ENCODE results near the gene HAGHL.

The HAGHL gene

DNA sequence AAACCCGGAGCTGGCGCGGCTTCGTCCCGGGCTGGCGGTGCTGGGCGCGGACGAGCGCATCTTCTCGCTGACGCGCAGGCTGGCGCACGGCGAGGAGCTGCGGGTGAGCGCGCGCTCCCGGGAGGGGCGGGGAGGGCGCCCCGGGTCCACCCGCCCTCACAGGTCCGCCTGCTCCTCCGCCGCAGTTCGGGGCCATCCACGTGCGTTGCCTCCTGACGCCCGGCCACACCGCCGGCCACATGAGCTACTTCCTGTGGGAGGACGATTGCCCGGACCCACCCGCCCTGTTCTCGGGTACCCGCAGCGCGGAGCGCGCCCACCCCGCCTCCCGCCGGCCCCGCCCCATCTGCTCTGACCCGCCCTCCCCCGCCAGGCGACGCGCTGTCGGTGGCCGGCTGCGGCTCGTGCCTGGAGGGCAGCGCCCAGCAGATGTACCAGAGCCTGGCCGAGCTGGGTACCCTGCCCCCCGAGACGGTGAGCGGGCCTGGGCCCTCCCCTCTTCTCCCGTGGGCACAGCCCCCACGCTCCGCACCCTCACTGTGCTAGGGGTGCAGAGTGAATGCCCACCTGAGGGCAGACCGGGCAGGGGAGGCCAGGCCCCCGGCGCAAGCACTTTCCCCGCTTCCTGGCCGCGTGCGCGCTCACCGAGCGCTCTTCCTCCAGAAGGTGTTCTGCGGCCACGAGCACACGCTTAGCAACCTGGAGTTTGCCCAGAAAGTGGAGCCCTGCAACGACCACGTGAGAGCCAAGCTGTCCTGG, 1.4 kb downstream of the HAGHL start (continued):
- TF ChIP-seq ZBTB6 (tag by site-specific recombination; IDR thresholded peaks at IDR 0.05) (no peak), ZNF677 (tag by site-specific recombination; IDR thresholded peaks at IDR 0.05) (no peak), ZBTB44 (tag by site-specific recombination; IDR thresholded peaks at IDR 0.05) (no peak), ZNF629 (tag by site-specific recombination; IDR thresholded peaks at IDR 0.05) (peak; percentile 46; the same call in 1 of the 2 replicates), ZNF701 (tag by site-specific recombination; IDR thresholded peaks at IDR 0.05) (no peak), PRDM6 (tag by site-specific recombination; IDR thresholded peaks at IDR 0.05) (no peak), ZNF610 (tag by site-specific recombination; IDR thresholded peaks at IDR 0.05; ENCODE audit: borderline replicate concordance) (no peak), ZFP3 (tag by site-specific recombination; IDR thresholded peaks at IDR 0.05; ENCODE audit: low read depth) (no peak), ZNF501 (tag by site-specific recombination; IDR thresholded peaks at IDR 0.05) (no peak), ZNF302 (tag by site-specific recombination; IDR thresholded peaks at IDR 0.05; ENCODE audit: low read depth) (no peak), FEZF1 (tag by site-specific recombination; IDR thresholded peaks at IDR 0.05) (no peak), ZNF560 (tag by site-specific recombination; IDR thresholded peaks at IDR 0.05; ENCODE audit: borderline replicate concordance) (no peak), ZSCAN16 (tag by site-specific recombination; IDR thresholded peaks at IDR 0.05) (no peak), GLIS2 (tag by site-specific recombination; IDR thresholded peaks at IDR 0.05) (peak; percentile 75), ZNF621 (tag by site-specific recombination; IDR thresholded peaks at IDR 0.05) (no peak), PRDM1 (tag by site-specific recombination; IDR thresholded peaks at IDR 0.05) (no peak), ZNF121 (tag by site-specific recombination; IDR thresholded peaks at IDR 0.05) (no peak), ZNF391 (tag by site-specific recombination; IDR thresholded peaks at IDR 0.05; ENCODE audit: borderline replicate concordance, low read depth) (no peak), GLIS1 (tag by site-specific recombination; IDR thresholded peaks at IDR 0.05) (peak; percentile 33; the same call in 1 of the 2 replicates), ZNF366 (tag by site-specific recombination; conservative IDR thresholded peaks at IDR 0.05) (no peak), ZNF350 (tag by site-specific recombination; IDR thresholded peaks at IDR 0.05) (no peak), ZNF792 (tag by site-specific recombination; IDR thresholded peaks at IDR 0.05) (no peak), ZNF37A (tag by site-specific recombination; IDR thresholded peaks at IDR 0.05) (no peak), PRDM4 (tag by site-specific recombination; IDR thresholded peaks at IDR 0.05) (no peak), HOXA7 (CRISPR knock-in tag; IDR thresholded peaks at IDR 0.05; ENCODE audit: borderline replicate concordance) (no peak), ZNF791 (tag by site-specific recombination; IDR thresholded peaks at IDR 0.05) (no peak), ZNF555 (tag by site-specific recombination; conservative IDR thresholded peaks at IDR 0.05) (no peak), ZNF354C (tag by site-specific recombination; IDR thresholded peaks at IDR 0.05; ENCODE audit: borderline replicate concordance, low read depth) (no peak), ZNF48 (tag by site-specific recombination; IDR thresholded peaks at IDR 0.05) (no peak), KLF16 (tag by site-specific recombination; IDR thresholded peaks at IDR 0.05) (peak; percentile 68)
- TF ChIP-seq, protein P1, sequence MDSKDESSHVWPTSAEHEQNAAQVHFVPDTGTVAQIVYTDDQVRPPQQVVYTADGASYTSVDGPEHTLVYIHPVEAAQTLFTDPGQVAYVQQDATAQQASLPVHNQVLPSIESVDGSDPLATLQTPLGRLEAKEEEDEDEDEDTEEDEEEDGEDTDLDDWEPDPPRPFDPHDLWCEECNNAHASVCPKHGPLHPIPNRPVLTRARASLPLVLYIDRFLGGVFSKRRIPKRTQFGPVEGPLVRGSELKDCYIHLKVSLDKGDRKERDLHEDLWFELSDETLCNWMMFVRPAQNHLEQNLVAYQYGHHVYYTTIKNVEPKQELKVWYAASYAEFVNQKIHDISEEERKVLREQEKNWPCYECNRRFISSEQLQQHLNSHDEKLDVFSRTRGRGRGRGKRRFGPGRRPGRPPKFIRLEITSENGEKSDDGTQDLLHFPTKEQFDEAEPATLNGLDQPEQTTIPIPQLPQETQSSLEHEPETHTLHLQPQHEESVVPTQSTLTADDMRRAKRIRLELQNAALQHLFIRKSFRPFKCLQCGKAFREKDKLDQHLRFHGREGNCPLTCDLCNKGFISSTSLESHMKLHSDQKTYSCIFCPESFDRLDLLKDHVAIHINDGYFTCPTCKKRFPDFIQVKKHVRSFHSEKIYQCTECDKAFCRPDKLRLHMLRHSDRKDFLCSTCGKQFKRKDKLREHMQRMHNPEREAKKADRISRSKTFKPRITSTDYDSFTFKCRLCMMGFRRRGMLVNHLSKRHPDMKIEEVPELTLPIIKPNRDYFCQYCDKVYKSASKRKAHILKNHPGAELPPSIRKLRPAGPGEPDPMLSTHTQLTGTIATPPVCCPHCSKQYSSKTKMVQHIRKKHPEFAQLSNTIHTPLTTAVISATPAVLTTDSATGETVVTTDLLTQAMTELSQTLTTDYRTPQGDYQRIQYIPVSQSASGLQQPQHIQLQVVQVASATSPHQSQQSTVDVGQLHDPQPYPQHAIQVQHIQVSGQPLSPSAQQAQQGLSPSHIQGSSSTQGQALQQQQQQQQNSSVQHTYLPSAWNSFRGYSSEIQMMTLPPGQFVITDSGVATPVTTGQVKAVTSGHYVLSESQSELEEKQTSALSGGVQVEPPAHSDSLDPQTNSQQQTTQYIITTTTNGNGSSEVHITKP (tag by site-specific recombination; IDR thresholded peaks at IDR 0.05), result peak; percentile 91

All from HEK293 (cell line).